GM12891 (cell line): Measurements from ENCODE around the gene STAM.
"Not testable (repeated sequence)": the region's sequence is repeated elsewhere in the genome, so short reads cannot be mapped to it uniquely, and the experiment has no call there.

Experiments used
- DNase-seq: peaks from one replicate; pipeline ENCODE4 v3.0.0; 2011; ENCODE audit warnings: low spot score; ENCODE audit not compliant: insufficient read length
- FAIRE-seq: peaks from 2 replicates; lab custom pipeline; 2011; peaks lifted over from hg19 to GRCh38; lab: Jason Lieb, UNC
- PAX5 ChIP-seq: IDR thresholded peaks from 2 replicates; pipeline ENCODE4 v1.6.1; 2011; ENCODE audit warnings: low read length, moderate library complexity, mild to moderate bottlenecking; ENCODE audit not compliant: insufficient read depth, severe bottlenecking
- POLR2A ChIP-seq: IDR thresholded peaks from 2 replicates; pipeline ENCODE4 v1.6.1; 2011; ENCODE audit warnings: low read depth, low read length, control low read depth
- POLR2AphosphoS5 ChIP-seq: IDR thresholded peaks from 2 replicates; pipeline ENCODE4 v1.6.1; 2011; ENCODE audit warnings: low read depth, low read length, control low read depth
- POU2F2 ChIP-seq: IDR thresholded peaks from 2 replicates; pipeline ENCODE4 v1.6.1; 2011; ENCODE audit warnings: low read depth, mild to moderate bottlenecking, control low read depth, low read length, moderate library complexity
- SPI1 ChIP-seq: IDR thresholded peaks from 2 replicates; pipeline ENCODE4 v1.6.1; 2011; ENCODE audit warnings: low read depth, low read length, control low read depth
- TAF1 ChIP-seq: IDR thresholded peaks from 2 replicates; pipeline ENCODE4 v1.6.1; 2011; ENCODE audit warnings: low read depth, low read length, control low read depth

STAM gene

GRCh38 chr10:17716161-17716560, 72.2 kb downstream of the STAM start:
- TF ChIP-seq POLR2AphosphoS5 (no peak), TAF1 (no peak)
- DNase-seq: no peak
- no peak for FAIRE-seq

GRCh38 chr10:17722317-17723014, 78.5 kb downstream of the STAM start:
- FAIRE-seq, DNase-seq: not testable (repeated sequence)

- DNase-seq (no peak), FAIRE-seq (no peak)
- TF ChIP-seq TAF1: no peak
- TF ChIP-seq POU2F2: no peak
- TF ChIP-seq SPI1: no peak
Observed at GRCh38 chr10:17725703-17726102, 81.8 kb downstream of the STAM start.

- no peak for DNase-seq
- no peak for FAIRE-seq
- TF ChIP-seq SPI1 (no peak), POU2F2 (no peak), POLR2A (no peak), PAX5 (no peak), TAF1 (no peak)
Observed at GRCh38 chr10:17729630-17730029, 85.7 kb downstream of the STAM start.

GRCh38 chr10:17730667-17731066, 86.7 kb downstream of the STAM start:
- FAIRE-seq (no peak), DNase-seq (no peak)
- TF ChIP-seq SPI1: no peak
- no peak for TF ChIP-seq TAF1
- TF ChIP-seq PAX5: no peak
- no peak for TF ChIP-seq POLR2AphosphoS5
- no peak for TF ChIP-seq POU2F2
- TF ChIP-seq POLR2A: no peak

GRCh38 chr10:17731331-17732020, 87.5 kb downstream of the STAM start:
- DNase-seq (no peak), FAIRE-seq (no peak)
- TF ChIP-seq TAF1: no peak
- TF ChIP-seq PAX5: no peak
- no peak for TF ChIP-seq POLR2A
- no peak for TF ChIP-seq POU2F2
- no peak for TF ChIP-seq POLR2AphosphoS5
- no peak for TF ChIP-seq SPI1

GRCh38 chr10:17733620-17734019, 89.7 kb downstream of the STAM start:
- TF ChIP-seq POLR2AphosphoS5 (no peak), POLR2A (no peak), PAX5 (no peak), TAF1 (no peak), SPI1 (no peak), POU2F2 (no peak)
- no peak for FAIRE-seq
- DNase-seq: no peak

- FAIRE-seq (no peak), DNase-seq (no peak)
- no peak for TF ChIP-seq POU2F2
Observed at GRCh38 chr10:17734432-17735080, 90.6 kb downstream of the STAM start.

GRCh38 chr10:17735166-17735941, 91.4 kb downstream of the STAM start:
- FAIRE-seq: no peak
- no peak for TF ChIP-seq SPI1
- TF ChIP-seq POU2F2: no peak
- no peak for TF ChIP-seq POLR2AphosphoS5
- TF ChIP-seq POLR2A: no peak
- no peak for TF ChIP-seq TAF1
- no peak for TF ChIP-seq PAX5
- no peak for DNase-seq

- DNase-seq (no peak), FAIRE-seq (no peak)
- no peak for TF ChIP-seq POU2F2
- no peak for TF ChIP-seq PAX5
- no peak for TF ChIP-seq TAF1
- TF ChIP-seq POLR2A: no peak
- no peak for TF ChIP-seq SPI1
- TF ChIP-seq POLR2AphosphoS5: no peak
Observed at GRCh38 chr10:17736223-17736622, 92.3 kb downstream of the STAM start.
